Gastroesophageal sphincter (tissue), 4 donors: Measurements from ENCODE around the gene ARMH3. TPM values are rescaled to one million over a fixed set of nuclear protein-coding genes. Genes with fewer than 3 reads are reported as not detected.
A peak's percentile ranks its signal among the peaks of the same experiment; 100 is the strongest.

Experiments used
- ATAC-seq: fragments of 150-250 bp; one replicate; pipeline ENCODE4 v1.9.1; 2016; ENCODE audit warnings: mild to moderate bottlenecking, moderate library complexity
- H3K27ac ChIP-seq, 4 donors: fragments of 200-600 bp; sonication (generic) in 3 of 4; 1 replicate in 3 of 4; 2 replicates in 1 of 4; pipeline ENCODE4 v1.5.1; 2016 to 2019
- H3K27me3 ChIP-seq: fragments of 200-600 bp; sonication (generic); one replicate; pipeline ENCODE4 v1.5.1; 2019
- H3K36me3 ChIP-seq, 2 donors: fragments of 200-600 bp; sonication (generic); one replicate each; pipeline ENCODE4 v1.5.1; 2019; ENCODE audit warnings: control low read depth in 1 of 2
- H3K4me1 ChIP-seq, 3 donors: fragments of 200-600 bp; sonication (generic); 1 replicate in 2 of 3; 2 replicates in 1 of 3; pipeline ENCODE4 v1.5.1; 2016 to 2019; ENCODE audit warnings: control low read depth in 2 of 3
- H3K4me3 ChIP-seq, 2 donors: fragments of 200-600 bp; sonication (generic); one replicate each; pipeline ENCODE4 v1.5.1; 2019; ENCODE audit warnings: mild to moderate bottlenecking in 1 of 2, moderate library complexity in 1 of 2
- H3K9me3 ChIP-seq, 3 donors: fragments of 200-600 bp; sonication (generic); one replicate each; pipeline ENCODE4 v1.5.1; 2017 to 2019; ENCODE audit warnings: control low read depth in 2 of 3
- EP300 ChIP-seq: sonication (generic); formaldehyde crosslinking; IDR thresholded peaks from one replicate; pipeline ENCODE4 v1.6.1; 2017; ENCODE audit warnings: antibody characterized with exemption, mild to moderate bottlenecking
- POLR2A ChIP-seq, 2 donors: fragments of 450-650 bp; IDR thresholded peaks; one replicate each; pipeline ENCODE4 v1.6.1; 2017; ENCODE audit warnings: antibody characterized with exemption in 2 of 2, mild to moderate bottlenecking in 2 of 2, moderate library complexity in 1 of 2
- POLR2AphosphoS5 ChIP-seq: sonication (generic); formaldehyde crosslinking; IDR thresholded peaks from one replicate; pipeline ENCODE4 v1.6.1; 2017; ENCODE audit warnings: antibody characterized with exemption
- WGBS, 2 donors: methylation state at CpG; one replicate each; pipeline ENCODE4 v1.1.5; 2018; ENCODE audit warnings: low coverage in 1 of 2; 5-methylcytosine and 5-hydroxymethylcytosine counted together
- total RNA-seq, 4 donors: library from RNA; depleted of rRNA; stranded (reverse); fragments of >200 nt; gene quantifications; one replicate each; pipeline ENCODE4 v1.1.0, GENCODE V29; 2016
- TF ChIP-seq, protein P1 (sequence below), 4 experiments: fragments of 200-600 bp in 2 of 4; fragments of 450-650 bp in 2 of 4; sonication (generic) in 1 of 4; IDR thresholded peaks; one replicate each; pipeline ENCODE4 v1.5.1; 2017 to 2019; ENCODE audit warnings: antibody characterized with exemption in 4 of 4, mild to moderate bottlenecking in 2 of 4, moderate library complexity in 2 of 4

ARMH3 gene
- total RNA-seq, 4 donors from 2014 or later: 12.4 to 17.2 (median 14.9) TPM

DNA sequence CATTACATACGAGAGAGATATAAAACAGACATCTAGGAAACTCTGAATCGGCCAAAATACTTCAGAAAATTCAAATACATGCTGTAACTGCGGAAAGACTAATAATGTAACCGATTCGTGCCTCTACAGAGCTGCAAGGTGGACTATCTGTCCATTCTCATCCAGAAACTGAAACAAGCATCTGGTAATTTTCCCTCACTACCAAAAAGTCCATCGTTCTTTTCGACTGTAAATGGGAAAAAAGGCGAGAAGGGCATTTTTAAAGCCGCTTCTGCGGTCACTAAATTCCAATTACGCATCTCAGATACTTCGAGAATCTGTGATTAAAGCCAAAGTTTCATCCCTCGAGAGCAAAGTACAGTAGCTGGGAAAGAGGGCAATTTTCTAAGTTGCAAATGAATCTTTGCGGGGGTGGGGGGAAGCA is 239.0 kb downstream of the ARMH3 start:
- peaks cover 0 to 10% of the 10 kb centered on the region in 2 donors for H3K36me3 ChIP-seq
- H3K4me3 ChIP-seq: peak overlapping the region; percentile 95 to 100
- H3K27ac ChIP-seq: peak overlapping the region; percentile 89 to 99 (median 97)
- H3K9me3 ChIP-seq: no peaks in the 10 kb centered on the region
- TF ChIP-seq POLR2AphosphoS5: no peak
- 0% methylated on average over 11 to 13 of the region's 14 CpGs for WGBS, 2 donors
- H3K27me3 ChIP-seq: no peaks in the 10 kb centered on the region
- ATAC-seq: no peak
- peaks cover 0 to 55% (median 19%) of the 10 kb centered on the region in 3 donors for H3K4me1 ChIP-seq

DNA sequence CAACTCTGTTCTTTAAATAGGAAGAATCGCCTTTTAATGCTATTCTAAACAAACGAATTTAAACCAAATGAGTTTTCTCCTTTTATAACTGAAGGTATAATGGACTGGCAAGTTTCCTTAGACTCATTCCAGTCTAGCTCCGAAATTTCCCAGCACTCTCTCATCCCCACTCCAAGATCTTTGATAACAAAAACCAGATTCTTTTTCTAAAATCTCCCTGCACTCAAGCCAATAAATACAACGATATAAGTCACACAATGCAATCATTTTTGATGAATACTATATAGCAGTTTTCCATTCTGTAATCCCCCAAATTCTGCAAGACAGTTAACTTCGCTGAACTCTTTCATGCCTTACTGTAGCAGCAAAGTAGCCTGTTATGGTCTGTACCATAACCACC is 239.6 kb downstream of the ARMH3 start:
- peak overlapping the region; percentile 95 to 100 for H3K4me3 ChIP-seq
- H3K36me3 ChIP-seq: peaks cover 0 to 15% of the 10 kb centered on the region in 2 donors
- H3K4me1 ChIP-seq: peaks cover 0 to 59% (median 19%) of the 10 kb centered on the region in 3 donors
- no peaks in the 10 kb centered on the region for H3K27me3 ChIP-seq
- ATAC-seq: no peak
- WGBS, 2 donors: 1 to 3% methylated on average over 5 of the region's 5 CpGs
- H3K9me3 ChIP-seq: no peaks in the 10 kb centered on the region
- no peak for TF ChIP-seq EP300
- peak overlapping the region in 2 of 4 donors; percentile 97 to 99 for H3K27ac ChIP-seq

DNA sequence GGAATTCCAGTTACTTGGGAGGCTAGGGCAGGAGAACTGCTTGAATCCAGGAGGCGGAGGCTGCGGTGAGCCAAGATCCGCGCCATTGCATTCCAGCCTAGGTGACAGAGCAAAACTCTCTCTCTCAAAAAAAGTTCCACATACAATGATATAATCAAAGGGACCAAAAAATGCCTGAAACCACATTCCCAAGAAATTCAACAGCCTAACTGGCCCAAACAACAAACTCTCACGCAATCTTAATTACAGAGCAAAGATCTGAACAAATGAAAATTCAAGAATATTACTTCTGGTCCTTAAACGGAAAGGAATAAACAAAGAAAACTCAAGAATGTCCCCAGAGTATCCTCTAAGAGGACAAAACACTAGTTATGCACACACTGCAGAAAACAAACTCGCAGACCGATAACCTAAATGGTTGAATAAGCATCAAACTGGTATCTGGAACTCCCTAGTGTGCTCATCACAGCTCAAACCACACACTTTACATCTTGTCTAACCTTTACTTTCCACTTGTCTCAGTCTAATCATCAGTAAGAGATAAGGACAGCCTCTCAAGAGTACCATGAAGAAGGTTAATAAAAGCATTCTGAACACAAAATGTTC is 241.4 kb downstream of the ARMH3 start:
- H3K9me3 ChIP-seq: no peaks in the 10 kb centered on the region
- TF ChIP-seq, protein P1, sequence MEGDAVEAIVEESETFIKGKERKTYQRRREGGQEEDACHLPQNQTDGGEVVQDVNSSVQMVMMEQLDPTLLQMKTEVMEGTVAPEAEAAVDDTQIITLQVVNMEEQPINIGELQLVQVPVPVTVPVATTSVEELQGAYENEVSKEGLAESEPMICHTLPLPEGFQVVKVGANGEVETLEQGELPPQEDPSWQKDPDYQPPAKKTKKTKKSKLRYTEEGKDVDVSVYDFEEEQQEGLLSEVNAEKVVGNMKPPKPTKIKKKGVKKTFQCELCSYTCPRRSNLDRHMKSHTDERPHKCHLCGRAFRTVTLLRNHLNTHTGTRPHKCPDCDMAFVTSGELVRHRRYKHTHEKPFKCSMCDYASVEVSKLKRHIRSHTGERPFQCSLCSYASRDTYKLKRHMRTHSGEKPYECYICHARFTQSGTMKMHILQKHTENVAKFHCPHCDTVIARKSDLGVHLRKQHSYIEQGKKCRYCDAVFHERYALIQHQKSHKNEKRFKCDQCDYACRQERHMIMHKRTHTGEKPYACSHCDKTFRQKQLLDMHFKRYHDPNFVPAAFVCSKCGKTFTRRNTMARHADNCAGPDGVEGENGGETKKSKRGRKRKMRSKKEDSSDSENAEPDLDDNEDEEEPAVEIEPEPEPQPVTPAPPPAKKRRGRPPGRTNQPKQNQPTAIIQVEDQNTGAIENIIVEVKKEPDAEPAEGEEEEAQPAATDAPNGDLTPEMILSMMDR (IDR thresholded peaks at IDR 0.05): no peak
- no peak for TF ChIP-seq POLR2A (IDR thresholded peaks at IDR 0.05)
- no peak for TF ChIP-seq POLR2AphosphoS5
- no peak for TF ChIP-seq EP300
- no peak for ATAC-seq
- WGBS, 2 donors: 66 to 68% methylated on average over 8 of the region's 8 CpGs
- H3K4me1 ChIP-seq: peaks cover 0 to 68% (median 17%) of the 10 kb centered on the region in 3 donors
- H3K27me3 ChIP-seq: no peaks in the 10 kb centered on the region
- H3K27ac ChIP-seq: peak overlapping the region in 3 of 4 donors; percentile 18 to 34 (median 33)
- H3K36me3 ChIP-seq: peaks cover 0 to 33% of the 10 kb centered on the region in 2 donors
- peak overlapping the region; percentile 95 to 100 for H3K4me3 ChIP-seq

DNA sequence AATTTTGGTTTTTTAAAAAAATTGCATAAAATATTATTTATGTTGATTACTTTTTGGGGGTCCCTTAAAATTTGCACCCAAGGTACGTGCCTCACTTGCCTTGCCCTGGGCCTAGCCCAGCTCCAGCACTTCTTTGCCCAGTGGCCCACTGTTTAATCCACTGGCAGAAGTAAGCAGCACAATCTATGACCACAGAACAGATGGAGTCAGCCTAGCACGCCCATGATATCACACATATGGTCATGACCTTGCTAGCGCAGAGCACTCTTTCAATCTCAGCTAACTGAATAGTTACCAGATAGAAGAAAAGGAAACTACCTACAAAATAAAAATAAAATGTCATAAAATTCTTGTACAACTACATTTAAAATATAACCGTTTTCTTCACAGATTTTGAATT is 243.4 kb downstream of the ARMH3 start:
- peaks cover 0 to 53% of the 10 kb centered on the region in 2 donors for H3K36me3 ChIP-seq
- no peak overlapping the region for H3K4me3 ChIP-seq
- H3K27ac ChIP-seq: no peak overlapping the region
- 63 to 64% methylated on average over 4 of the region's 4 CpGs for WGBS, 2 donors
- no peak for TF ChIP-seq EP300
- TF ChIP-seq POLR2A (IDR thresholded peaks at IDR 0.05): no peak
- TF ChIP-seq, protein P1 (IDR thresholded peaks at IDR 0.05): no peak
- no peak for TF ChIP-seq POLR2AphosphoS5
- H3K27me3 ChIP-seq: no peaks in the 10 kb centered on the region
- H3K4me1 ChIP-seq: peaks cover 0 to 70% (median 9%) of the 10 kb centered on the region in 3 donors
- no peak for ATAC-seq
- H3K9me3 ChIP-seq: no peaks in the 10 kb centered on the region

DNA sequence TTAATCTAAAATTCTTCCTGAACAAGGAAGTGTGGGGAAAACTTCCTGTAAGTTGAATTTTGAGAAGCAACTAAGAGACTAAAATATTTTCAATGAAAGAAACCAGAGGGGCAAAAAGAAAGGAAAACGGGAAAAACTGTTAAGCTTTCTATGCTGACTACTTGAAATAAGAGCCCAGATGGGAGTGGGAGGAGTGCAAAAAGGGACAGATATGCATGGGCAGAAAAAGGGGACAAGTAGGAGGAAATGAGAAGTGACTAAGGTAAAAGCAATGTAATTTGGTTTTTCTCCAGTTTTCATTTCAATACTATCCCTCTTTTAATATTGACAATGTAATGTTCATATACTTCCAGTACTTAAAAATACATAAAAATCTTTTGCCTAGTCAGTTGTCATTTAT is 248.8 kb downstream of the ARMH3 start:
- no peak for ATAC-seq
- 60 to 67% methylated on average over 1 of the region's 1 CpG for WGBS, 2 donors
- peaks cover 12 to 100% of the 10 kb centered on the region in 2 donors for H3K36me3 ChIP-seq
- H3K9me3 ChIP-seq: no peaks in the 10 kb centered on the region
- TF ChIP-seq POLR2AphosphoS5: no peak
- TF ChIP-seq, protein P1 (IDR thresholded peaks at IDR 0.05): no peak
- TF ChIP-seq POLR2A (IDR thresholded peaks at IDR 0.05): no peak
- TF ChIP-seq EP300: no peak
- H3K27me3 ChIP-seq: no peaks in the 10 kb centered on the region
- no peak overlapping the region for H3K27ac ChIP-seq
- H3K4me1 ChIP-seq: peaks cover 0 to 39% (median 0%) of the 10 kb centered on the region in 3 donors
- no peak overlapping the region for H3K4me3 ChIP-seq

DNA sequence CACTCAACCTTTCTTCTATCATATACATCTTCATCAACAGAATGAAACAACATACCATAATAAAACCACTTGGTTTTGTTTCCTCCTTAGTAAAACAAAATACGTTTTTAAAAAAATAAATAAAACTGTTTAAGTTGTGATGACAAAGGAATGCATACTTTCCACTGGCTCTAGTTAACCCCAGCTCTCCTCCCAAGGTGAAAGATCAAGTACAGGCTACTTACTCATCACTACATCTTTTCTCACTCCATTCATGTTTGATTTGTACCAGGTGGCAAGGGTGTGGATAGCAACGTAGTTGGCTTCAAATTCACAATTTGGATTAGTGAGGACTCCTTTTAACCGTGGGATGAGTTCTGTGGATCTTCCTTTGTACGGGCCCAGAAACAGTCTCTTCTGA is 252.5 kb downstream of the ARMH3 start:
- no peaks in the 10 kb centered on the region for H3K27me3 ChIP-seq
- H3K27ac ChIP-seq: no peak overlapping the region
- H3K4me3 ChIP-seq: no peak overlapping the region
- H3K4me1 ChIP-seq: peaks cover 0 to 22% (median 0%) of the 10 kb centered on the region in 3 donors
- H3K9me3 ChIP-seq: no peaks in the 10 kb centered on the region
- WGBS, 2 donors: 38 to 54% methylated on average over 3 to 4 of the region's 4 CpGs
- no peak for ATAC-seq
- TF ChIP-seq EP300 (no peak), POLR2AphosphoS5 (no peak), POLR2A (IDR thresholded peaks at IDR 0.05) (no peak)
- TF ChIP-seq, protein P1 (IDR thresholded peaks at IDR 0.05): no peak
- H3K36me3 ChIP-seq: peaks cover 20 to 100% of the 10 kb centered on the region in 2 donors
